ENCODE data around the gene WAS.

Gene WAS

DNA sequence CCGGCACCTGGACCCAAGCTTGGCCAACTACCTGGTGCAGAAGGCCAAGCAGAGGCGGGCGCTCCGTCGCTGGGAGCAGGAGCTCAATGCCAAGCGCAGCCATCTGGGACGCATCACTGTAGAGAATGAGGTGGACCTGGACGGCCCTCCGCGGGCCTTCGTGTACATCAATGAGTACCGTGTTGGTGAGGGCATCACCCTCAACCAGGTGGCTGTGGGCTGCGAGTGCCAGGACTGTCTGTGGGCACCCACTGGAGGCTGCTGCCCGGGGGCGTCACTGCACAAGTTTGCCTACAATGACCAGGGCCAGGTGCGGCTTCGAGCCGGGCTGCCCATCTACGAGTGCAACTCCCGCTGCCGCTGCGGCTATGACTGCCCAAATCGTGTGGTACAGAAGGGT, 16.6 kb downstream of the WAS start:
- TF ChIP-seq ESRRG (CRISPR knock-in tag; IDR thresholded peaks at IDR 0.05) (no peak), BACH2 (CRISPR knock-in tag; IDR thresholded peaks at IDR 0.05; ENCODE audit: borderline replicate concordance) (no peak), ZNF8 (CRISPR knock-in tag; IDR thresholded peaks at IDR 0.05) (no peak), ZNF565 (CRISPR knock-in tag; conservative IDR thresholded peaks at IDR 0.05; ENCODE audit: low read depth) (no peak), ZFP3 (CRISPR knock-in tag; IDR thresholded peaks at IDR 0.05) (no peak), ISL1 (CRISPR knock-in tag; IDR thresholded peaks at IDR 0.05) (no peak), ZC3H10 (CRISPR knock-in tag; IDR thresholded peaks at IDR 0.05) (no peak), ZNF70 (CRISPR knock-in tag; IDR thresholded peaks at IDR 0.05) (no peak), ARNTL (CRISPR knock-in tag; IDR thresholded peaks at IDR 0.05; ENCODE audit: borderline replicate concordance, low read depth) (no peak)
- TF ChIP-seq, protein P1, sequence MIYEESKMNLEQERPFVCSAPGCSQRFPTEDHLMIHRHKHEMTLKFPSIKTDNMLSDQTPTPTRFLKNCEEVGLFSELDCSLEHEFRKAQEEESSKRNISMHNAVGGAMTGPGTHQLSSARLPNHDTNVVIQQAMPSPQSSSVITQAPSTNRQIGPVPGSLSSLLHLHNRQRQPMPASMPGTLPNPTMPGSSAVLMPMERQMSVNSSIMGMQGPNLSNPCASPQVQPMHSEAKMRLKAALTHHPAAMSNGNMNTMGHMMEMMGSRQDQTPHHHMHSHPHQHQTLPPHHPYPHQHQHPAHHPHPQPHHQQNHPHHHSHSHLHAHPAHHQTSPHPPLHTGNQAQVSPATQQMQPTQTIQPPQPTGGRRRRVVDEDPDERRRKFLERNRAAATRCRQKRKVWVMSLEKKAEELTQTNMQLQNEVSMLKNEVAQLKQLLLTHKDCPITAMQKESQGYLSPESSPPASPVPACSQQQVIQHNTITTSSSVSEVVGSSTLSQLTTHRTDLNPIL (CRISPR knock-in tag; IDR thresholded peaks at IDR 0.05; ENCODE audit: low read depth), result no peak
- TF ChIP-seq, protein P2, sequence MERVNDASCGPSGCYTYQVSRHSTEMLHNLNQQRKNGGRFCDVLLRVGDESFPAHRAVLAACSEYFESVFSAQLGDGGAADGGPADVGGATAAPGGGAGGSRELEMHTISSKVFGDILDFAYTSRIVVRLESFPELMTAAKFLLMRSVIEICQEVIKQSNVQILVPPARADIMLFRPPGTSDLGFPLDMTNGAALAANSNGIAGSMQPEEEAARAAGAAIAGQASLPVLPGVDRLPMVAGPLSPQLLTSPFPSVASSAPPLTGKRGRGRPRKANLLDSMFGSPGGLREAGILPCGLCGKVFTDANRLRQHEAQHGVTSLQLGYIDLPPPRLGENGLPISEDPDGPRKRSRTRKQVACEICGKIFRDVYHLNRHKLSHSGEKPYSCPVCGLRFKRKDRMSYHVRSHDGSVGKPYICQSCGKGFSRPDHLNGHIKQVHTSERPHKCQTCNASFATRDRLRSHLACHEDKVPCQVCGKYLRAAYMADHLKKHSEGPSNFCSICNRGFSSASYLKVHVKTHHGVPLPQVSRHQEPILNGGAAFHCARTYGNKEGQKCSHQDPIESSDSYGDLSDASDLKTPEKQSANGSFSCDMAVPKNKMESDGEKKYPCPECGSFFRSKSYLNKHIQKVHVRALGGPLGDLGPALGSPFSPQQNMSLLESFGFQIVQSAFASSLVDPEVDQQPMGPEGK (CRISPR knock-in tag; IDR thresholded peaks at IDR 0.05; ENCODE audit: borderline replicate concordance), result no peak
- TF ChIP-seq, protein P3, sequence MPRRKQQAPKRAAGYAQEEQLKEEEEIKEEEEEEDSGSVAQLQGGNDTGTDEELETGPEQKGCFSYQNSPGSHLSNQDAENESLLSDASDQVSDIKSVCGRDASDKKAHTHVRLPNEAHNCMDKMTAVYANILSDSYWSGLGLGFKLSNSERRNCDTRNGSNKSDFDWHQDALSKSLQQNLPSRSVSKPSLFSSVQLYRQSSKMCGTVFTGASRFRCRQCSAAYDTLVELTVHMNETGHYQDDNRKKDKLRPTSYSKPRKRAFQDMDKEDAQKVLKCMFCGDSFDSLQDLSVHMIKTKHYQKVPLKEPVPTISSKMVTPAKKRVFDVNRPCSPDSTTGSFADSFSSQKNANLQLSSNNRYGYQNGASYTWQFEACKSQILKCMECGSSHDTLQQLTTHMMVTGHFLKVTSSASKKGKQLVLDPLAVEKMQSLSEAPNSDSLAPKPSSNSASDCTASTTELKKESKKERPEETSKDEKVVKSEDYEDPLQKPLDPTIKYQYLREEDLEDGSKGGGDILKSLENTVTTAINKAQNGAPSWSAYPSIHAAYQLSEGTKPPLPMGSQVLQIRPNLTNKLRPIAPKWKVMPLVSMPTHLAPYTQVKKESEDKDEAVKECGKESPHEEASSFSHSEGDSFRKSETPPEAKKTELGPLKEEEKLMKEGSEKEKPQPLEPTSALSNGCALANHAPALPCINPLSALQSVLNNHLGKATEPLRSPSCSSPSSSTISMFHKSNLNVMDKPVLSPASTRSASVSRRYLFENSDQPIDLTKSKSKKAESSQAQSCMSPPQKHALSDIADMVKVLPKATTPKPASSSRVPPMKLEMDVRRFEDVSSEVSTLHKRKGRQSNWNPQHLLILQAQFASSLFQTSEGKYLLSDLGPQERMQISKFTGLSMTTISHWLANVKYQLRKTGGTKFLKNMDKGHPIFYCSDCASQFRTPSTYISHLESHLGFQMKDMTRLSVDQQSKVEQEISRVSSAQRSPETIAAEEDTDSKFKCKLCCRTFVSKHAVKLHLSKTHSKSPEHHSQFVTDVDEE (CRISPR knock-in tag; IDR thresholded peaks at IDR 0.05), result no peak
- no peak for ATAC-seq

DNA sequence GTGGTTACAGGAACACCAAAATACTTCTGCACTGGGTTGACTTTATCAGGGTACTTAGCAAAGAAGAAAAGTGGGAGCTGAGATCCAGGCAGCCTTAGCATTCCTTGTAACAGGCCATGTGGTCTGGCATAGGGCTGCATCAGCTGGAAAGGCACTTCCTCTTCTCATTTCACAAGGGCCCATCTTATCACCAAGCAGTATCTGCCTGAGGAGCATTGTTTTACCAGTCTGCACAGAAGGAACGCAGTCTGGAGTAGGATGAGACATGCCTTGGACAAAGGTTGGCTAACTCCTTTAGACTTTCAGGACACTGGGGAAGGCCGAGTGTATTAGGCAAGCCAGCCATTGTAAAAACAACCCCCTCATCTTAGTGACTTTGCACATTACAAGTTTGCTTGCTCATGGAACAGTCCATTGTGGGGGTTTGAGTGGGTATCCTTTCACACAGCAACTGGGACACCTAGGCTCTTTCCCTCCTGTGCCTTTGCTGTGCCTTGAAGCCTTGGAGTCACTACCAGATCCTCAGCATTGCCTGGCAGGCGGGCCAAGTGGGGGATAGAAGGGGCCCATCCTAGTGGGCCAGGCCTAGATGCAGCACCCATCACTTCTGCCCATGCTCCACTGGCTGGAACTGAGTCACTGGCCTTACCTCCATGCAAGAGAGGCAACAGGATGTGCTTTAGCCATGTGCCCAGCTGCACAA, 17.5 kb downstream of the WAS start:
- no peak for ATAC-seq
- no peak for TF ChIP-seq PPARA (CRISPR knock-in tag; IDR thresholded peaks at IDR 0.05; ENCODE audit: borderline replicate concordance)
- no peak for TF ChIP-seq ISL1 (CRISPR knock-in tag; IDR thresholded peaks at IDR 0.05)
- no peak for TF ChIP-seq RARB (CRISPR knock-in tag; IDR thresholded peaks at IDR 0.05)
- TF ChIP-seq, protein P1 (CRISPR knock-in tag; IDR thresholded peaks at IDR 0.05; ENCODE audit: low read depth), result no peak
- no peak for TF ChIP-seq TOX (CRISPR knock-in tag; IDR thresholded peaks at IDR 0.05; ENCODE audit: borderline replicate concordance)
- no peak for TF ChIP-seq SNAI2 (CRISPR knock-in tag; IDR thresholded peaks at IDR 0.05)
- TF ChIP-seq ZC3H10 (CRISPR knock-in tag; IDR thresholded peaks at IDR 0.05), result no peak
- TF ChIP-seq ZNF70 (CRISPR knock-in tag; IDR thresholded peaks at IDR 0.05), result no peak
- no peak for TF ChIP-seq ESRRG (CRISPR knock-in tag; IDR thresholded peaks at IDR 0.05)
- TF ChIP-seq ZNF8 (CRISPR knock-in tag; IDR thresholded peaks at IDR 0.05), result no peak
- TF ChIP-seq GLIS3 (CRISPR knock-in tag; IDR thresholded peaks at IDR 0.05), result no peak
- no peak for TF ChIP-seq CSDC2 (CRISPR knock-in tag; IDR thresholded peaks at IDR 0.05)
- TF ChIP-seq, protein P4, sequence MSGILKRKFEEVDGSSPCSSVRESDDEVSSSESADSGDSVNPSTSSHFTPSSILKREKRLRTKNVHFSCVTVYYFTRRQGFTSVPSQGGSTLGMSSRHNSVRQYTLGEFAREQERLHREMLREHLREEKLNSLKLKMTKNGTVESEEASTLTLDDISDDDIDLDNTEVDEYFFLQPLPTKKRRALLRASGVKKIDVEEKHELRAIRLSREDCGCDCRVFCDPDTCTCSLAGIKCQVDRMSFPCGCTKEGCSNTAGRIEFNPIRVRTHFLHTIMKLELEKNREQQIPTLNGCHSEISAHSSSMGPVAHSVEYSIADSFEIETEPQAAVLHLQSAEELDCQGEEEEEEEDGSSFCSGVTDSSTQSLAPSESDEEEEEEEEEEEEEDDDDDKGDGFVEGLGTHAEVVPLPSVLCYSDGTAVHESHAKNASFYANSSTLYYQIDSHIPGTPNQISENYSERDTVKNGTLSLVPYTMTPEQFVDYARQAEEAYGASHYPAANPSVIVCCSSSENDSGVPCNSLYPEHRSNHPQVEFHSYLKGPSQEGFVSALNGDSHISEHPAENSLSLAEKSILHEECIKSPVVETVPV (CRISPR knock-in tag; IDR thresholded peaks at IDR 0.05), result no peak
- TF ChIP-seq ZNF565 (CRISPR knock-in tag; conservative IDR thresholded peaks at IDR 0.05; ENCODE audit: low read depth), result no peak

DNA sequence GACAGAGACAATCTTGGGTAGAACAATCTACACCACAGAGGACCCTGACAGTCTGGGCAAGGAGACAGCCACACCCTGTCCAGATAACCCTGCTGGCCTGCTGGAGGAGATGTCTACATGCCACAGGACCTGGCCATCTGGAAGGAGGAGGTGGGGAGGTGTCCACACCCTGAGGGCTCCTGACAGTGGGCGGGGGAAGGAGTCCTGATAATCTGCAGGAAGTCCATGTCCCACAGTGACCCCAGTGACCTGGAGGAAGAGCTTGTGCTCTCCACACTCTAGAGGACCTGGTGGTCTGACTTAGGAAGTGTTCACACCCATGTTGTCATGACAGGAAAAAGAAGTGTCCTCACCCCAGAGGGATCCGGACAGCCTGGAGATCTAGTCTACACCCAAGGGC, 18.4 kb downstream of the WAS start:
- ATAC-seq, result no peak
- TF ChIP-seq, protein P4 (CRISPR knock-in tag; IDR thresholded peaks at IDR 0.05), result no peak
- TF ChIP-seq, protein P3 (CRISPR knock-in tag; IDR thresholded peaks at IDR 0.05), result no peak
- TF ChIP-seq BACH2 (CRISPR knock-in tag; IDR thresholded peaks at IDR 0.05; ENCODE audit: borderline replicate concordance), result no peak
- no peak for TF ChIP-seq ZFP30 (CRISPR knock-in tag; IDR thresholded peaks at IDR 0.05)
- TF ChIP-seq, protein P1 (CRISPR knock-in tag; IDR thresholded peaks at IDR 0.05; ENCODE audit: low read depth), result no peak
- no peak for TF ChIP-seq CSDC2 (CRISPR knock-in tag; IDR thresholded peaks at IDR 0.05)

All from SK-N-SH treated with all-trans-retinoic acid at 6 μM for 48 hours (cell line).